ENCODE data around the gene AXIN2.

AXIN2 gene

DNA sequence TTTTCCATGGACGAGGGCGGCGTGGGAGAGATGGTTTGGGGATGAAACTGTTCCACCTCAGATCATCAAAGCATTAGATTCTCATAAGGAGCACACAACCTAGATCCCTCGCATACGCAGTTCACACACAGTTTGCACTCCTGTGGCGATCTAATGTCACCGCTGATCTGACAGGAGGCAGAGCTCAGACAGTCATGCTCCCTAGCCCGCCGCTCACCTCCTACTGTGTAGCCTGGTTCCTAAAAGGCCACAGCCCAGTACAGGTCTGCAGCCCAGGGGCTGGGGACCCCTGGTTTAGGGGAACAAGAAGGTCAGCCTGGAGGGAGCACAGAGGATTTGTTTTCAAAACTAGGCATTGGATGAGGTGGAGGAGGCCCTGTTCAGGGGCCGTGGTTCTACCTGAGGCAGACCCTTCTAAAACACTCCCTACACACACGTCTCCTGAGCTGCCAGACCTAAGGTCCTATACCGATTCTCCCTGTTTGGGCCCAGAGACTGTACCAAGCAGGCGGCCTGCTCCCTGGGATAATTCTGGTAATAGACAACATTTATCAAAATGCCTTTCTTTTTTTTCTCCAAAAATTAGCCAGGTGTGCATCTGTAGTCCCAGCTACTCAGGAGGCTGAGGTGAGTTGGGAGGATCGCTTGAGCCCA lies 38.6 kb downstream of the AXIN2 start (continued):
- TF ChIP-seq, protein P1, sequence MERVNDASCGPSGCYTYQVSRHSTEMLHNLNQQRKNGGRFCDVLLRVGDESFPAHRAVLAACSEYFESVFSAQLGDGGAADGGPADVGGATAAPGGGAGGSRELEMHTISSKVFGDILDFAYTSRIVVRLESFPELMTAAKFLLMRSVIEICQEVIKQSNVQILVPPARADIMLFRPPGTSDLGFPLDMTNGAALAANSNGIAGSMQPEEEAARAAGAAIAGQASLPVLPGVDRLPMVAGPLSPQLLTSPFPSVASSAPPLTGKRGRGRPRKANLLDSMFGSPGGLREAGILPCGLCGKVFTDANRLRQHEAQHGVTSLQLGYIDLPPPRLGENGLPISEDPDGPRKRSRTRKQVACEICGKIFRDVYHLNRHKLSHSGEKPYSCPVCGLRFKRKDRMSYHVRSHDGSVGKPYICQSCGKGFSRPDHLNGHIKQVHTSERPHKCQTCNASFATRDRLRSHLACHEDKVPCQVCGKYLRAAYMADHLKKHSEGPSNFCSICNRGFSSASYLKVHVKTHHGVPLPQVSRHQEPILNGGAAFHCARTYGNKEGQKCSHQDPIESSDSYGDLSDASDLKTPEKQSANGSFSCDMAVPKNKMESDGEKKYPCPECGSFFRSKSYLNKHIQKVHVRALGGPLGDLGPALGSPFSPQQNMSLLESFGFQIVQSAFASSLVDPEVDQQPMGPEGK (tag by site-specific recombination; IDR thresholded peaks at IDR 0.05): no peak

DNA sequence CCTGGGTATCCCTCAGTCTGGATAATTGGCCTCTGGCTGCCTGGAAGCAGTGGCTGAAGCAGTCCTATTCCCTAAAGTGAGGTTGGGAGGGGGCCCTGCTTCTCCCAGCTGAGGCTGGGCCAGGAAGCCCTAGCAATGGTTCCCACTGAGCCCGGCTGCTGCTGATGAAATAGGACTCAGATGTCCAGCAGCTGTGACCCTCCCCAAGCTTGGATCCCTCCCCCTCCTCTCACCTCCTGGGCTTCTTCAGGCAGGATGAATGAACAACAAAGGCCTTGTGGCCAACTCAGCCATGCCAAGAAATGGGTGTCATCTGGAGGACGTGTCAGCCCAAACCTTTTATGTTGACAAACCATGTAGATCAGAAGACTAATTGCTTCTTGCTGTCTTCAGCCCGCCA lies 42.0 kb downstream of the AXIN2 start:
- peaks cover 13% of the 10 kb centered on the region for H3K4me1 ChIP-seq (ENCODE audit: control insufficient read depth, insufficient read depth, low read length)
- no peaks in the 10 kb centered on the region for H3K36me3 ChIP-seq (ENCODE audit: control insufficient read depth in 2 of 2, insufficient read depth in 1 of 2, low read length in 2 of 2)
- CTCF ChIA-PET: interaction anchor here (0.6 kb wide), 1 partner anchor 1388 kb away, joined by 3 read pairs; no protein-coding TSS in a partner anchor
- POLR2A ChIA-PET: no interaction called here
- H3K9me3 ChIP-seq (ENCODE audit: control insufficient read depth, insufficient read depth, low read depth, low read length): no peaks in the 10 kb centered on the region
- H3K27ac ChIP-seq (ENCODE audit: extremely low read depth, low read depth, low read length): no peak overlapping the region
- TF ChIP-seq IKZF3 (tag by site-specific recombination; IDR thresholded peaks at IDR 0.05): no peak
- TF ChIP-seq ZNF623 (tag by site-specific recombination; IDR thresholded peaks at IDR 0.05): no peak
- TF ChIP-seq ZNF394 (tag by site-specific recombination; IDR thresholded peaks at IDR 0.05; ENCODE audit: borderline replicate concordance): no peak
- no peak for TF ChIP-seq ZNF629 (tag by site-specific recombination; IDR thresholded peaks at IDR 0.05)
- TF ChIP-seq ZNF23 (tag by site-specific recombination; IDR thresholded peaks at IDR 0.05; ENCODE audit: borderline replicate concordance): no peak
- no peak for TF ChIP-seq ZNF341 (tag by site-specific recombination; IDR thresholded peaks at IDR 0.05; ENCODE audit: low read depth)
- TF ChIP-seq, protein P2, sequence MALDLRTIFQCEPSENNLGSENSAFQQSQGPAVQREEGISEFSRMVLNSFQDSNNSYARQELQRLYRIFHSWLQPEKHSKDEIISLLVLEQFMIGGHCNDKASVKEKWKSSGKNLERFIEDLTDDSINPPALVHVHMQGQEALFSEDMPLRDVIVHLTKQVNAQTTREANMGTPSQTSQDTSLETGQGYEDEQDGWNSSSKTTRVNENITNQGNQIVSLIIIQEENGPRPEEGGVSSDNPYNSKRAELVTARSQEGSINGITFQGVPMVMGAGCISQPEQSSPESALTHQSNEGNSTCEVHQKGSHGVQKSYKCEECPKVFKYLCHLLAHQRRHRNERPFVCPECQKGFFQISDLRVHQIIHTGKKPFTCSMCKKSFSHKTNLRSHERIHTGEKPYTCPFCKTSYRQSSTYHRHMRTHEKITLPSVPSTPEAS (tag by site-specific recombination; IDR thresholded peaks at IDR 0.05): no peak
- TF ChIP-seq, protein P3, sequence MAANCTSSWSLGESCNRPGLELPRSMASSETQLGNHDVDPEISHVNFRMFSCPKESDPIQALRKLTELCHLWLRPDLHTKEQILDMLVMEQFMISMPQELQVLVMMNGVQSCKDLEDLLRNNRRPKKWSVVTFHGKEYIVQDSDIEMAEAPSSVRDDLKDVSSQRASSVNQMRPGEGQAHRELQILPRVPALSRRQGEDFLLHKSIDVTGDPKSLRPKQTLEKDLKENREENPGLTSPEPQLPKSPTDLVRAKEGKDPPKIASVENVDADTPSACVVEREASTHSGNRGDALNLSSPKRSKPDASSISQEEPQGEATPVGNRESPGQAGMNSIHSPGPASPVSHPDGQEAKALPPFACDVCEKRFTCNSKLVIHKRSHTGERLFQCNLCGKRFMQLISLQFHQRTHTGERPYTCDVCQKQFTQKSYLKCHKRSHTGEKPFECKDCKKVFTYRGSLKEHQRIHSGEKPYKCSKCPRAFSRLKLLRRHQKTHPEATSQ (tag by site-specific recombination; IDR thresholded peaks at IDR 0.05): no peak
- TF ChIP-seq HOXA7 (CRISPR knock-in tag; IDR thresholded peaks at IDR 0.05; ENCODE audit: borderline replicate concordance): no peak
- TF ChIP-seq ZNF146 (tag by site-specific recombination; IDR thresholded peaks at IDR 0.05): no peak
- TF ChIP-seq, protein P4, sequence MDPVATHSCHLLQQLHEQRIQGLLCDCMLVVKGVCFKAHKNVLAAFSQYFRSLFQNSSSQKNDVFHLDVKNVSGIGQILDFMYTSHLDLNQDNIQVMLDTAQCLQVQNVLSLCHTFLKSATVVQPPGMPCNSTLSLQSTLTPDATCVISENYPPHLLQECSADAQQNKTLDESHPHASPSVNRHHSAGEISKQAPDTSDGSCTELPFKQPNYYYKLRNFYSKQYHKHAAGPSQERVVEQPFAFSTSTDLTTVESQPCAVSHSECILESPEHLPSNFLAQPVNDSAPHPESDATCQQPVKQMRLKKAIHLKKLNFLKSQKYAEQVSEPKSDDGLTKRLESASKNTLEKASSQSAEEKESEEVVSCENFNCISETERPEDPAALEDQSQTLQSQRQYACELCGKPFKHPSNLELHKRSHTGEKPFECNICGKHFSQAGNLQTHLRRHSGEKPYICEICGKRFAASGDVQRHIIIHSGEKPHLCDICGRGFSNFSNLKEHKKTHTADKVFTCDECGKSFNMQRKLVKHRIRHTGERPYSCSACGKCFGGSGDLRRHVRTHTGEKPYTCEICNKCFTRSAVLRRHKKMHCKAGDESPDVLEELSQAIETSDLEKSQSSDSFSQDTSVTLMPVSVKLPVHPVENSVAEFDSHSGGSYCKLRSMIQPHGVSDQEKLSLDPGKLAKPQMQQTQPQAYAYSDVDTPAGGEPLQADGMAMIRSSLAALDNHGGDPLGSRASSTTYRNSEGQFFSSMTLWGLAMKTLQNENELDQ (tag by site-specific recombination; IDR thresholded peaks at IDR 0.05; ENCODE audit: low read depth): no peak
- TF ChIP-seq, protein P5, sequence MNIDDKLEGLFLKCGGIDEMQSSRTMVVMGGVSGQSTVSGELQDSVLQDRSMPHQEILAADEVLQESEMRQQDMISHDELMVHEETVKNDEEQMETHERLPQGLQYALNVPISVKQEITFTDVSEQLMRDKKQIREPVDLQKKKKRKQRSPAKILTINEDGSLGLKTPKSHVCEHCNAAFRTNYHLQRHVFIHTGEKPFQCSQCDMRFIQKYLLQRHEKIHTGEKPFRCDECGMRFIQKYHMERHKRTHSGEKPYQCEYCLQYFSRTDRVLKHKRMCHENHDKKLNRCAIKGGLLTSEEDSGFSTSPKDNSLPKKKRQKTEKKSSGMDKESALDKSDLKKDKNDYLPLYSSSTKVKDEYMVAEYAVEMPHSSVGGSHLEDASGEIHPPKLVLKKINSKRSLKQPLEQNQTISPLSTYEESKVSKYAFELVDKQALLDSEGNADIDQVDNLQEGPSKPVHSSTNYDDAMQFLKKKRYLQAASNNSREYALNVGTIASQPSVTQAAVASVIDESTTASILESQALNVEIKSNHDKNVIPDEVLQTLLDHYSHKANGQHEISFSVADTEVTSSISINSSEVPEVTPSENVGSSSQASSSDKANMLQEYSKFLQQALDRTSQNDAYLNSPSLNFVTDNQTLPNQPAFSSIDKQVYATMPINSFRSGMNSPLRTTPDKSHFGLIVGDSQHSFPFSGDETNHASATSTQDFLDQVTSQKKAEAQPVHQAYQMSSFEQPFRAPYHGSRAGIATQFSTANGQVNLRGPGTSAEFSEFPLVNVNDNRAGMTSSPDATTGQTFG (tag by site-specific recombination; IDR thresholded peaks at IDR 0.05; ENCODE audit: borderline replicate concordance): no peak
- no peak for TF ChIP-seq ZNF610 (tag by site-specific recombination; IDR thresholded peaks at IDR 0.05; ENCODE audit: borderline replicate concordance)
- no peak for TF ChIP-seq SP7 (tag by site-specific recombination; IDR thresholded peaks at IDR 0.05)
- no peak for TF ChIP-seq ZBTB1 (tag by site-specific recombination; IDR thresholded peaks at IDR 0.05)
- no peak for TF ChIP-seq ZNF837 (tag by site-specific recombination; IDR thresholded peaks at IDR 0.05)
- no peak for TF ChIP-seq ZNF114 (tag by site-specific recombination; IDR thresholded peaks at IDR 0.05)
- TF ChIP-seq ZNF112 (tag by site-specific recombination; IDR thresholded peaks at IDR 0.05): no peak
- TF ChIP-seq, protein P6, sequence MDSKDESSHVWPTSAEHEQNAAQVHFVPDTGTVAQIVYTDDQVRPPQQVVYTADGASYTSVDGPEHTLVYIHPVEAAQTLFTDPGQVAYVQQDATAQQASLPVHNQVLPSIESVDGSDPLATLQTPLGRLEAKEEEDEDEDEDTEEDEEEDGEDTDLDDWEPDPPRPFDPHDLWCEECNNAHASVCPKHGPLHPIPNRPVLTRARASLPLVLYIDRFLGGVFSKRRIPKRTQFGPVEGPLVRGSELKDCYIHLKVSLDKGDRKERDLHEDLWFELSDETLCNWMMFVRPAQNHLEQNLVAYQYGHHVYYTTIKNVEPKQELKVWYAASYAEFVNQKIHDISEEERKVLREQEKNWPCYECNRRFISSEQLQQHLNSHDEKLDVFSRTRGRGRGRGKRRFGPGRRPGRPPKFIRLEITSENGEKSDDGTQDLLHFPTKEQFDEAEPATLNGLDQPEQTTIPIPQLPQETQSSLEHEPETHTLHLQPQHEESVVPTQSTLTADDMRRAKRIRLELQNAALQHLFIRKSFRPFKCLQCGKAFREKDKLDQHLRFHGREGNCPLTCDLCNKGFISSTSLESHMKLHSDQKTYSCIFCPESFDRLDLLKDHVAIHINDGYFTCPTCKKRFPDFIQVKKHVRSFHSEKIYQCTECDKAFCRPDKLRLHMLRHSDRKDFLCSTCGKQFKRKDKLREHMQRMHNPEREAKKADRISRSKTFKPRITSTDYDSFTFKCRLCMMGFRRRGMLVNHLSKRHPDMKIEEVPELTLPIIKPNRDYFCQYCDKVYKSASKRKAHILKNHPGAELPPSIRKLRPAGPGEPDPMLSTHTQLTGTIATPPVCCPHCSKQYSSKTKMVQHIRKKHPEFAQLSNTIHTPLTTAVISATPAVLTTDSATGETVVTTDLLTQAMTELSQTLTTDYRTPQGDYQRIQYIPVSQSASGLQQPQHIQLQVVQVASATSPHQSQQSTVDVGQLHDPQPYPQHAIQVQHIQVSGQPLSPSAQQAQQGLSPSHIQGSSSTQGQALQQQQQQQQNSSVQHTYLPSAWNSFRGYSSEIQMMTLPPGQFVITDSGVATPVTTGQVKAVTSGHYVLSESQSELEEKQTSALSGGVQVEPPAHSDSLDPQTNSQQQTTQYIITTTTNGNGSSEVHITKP (tag by site-specific recombination; IDR thresholded peaks at IDR 0.05): no peak
- no peak for TF ChIP-seq ZNF677 (tag by site-specific recombination; IDR thresholded peaks at IDR 0.05)
- H3K4me3 ChIP-seq (ENCODE audit: low read depth, low read length): no peak overlapping the region
